HK-2 (cell line): ENCODE results near the gene UGT1A7.
A peak's percentile ranks its signal among the peaks of the same experiment; 100 is the strongest.
"Not testable (repeated sequence)": the region's sequence is repeated elsewhere in the genome, so short reads cannot be mapped to it uniquely, and the experiment has no call there.

Experiments used
- DNase-seq: peaks from one replicate; pipeline ENCODE4 v3.0.0-alpha.2; 2018; ENCODE audit not compliant: unreplicated experiment

The UGT1A7 gene

DNA sequence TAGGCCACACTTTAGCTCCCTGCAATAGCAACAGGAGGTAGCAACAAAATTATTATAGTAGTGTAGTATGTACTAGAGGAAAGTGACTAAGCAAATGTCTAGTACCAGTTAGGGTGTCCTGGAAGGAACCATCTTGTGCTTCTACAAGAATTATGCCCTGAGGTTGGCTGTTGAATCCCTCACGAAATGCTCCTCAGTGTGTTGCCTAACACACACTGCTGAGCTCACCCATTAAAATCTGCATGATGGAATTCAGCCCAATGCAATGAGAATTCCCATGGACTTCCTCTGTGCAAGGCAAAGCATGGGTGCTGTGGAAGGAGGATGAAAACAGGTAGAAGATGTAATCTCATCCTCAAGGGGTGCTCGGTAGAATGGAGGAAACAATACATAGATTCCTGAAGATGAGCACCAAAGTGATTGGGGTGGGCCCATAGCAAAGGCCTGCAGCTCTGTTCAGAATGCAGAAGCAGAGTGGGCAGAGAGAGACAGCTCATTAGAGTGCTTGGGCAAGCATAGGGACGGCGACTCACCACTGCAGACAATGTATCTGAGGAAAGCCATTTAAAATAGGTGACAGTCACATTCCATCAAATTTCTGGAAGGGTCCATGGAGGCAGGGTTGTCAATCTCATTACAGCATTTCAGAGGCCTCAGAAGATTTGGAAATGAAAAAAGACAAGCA is 1.2 kb upstream of the UGT1A7 start:
- no peak for DNase-seq

DNA sequence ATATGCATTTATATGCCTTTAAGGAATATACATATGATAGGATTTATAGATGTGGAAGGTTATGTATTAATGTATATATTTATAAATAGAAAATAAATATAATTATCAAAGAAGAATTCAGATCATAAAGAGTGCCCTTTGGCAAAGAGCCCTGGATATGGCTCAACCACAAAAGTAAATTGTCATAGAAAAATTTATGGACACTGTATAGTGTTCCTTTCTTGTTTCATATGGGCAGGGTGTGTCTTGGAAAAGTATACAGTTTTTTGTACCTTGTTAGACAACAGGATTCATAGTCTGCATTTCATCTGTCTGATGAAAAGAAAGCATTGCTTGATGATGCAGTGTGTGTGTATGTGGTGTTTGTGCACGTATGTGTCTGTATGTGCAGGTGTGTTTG is 2.9 kb downstream of the UGT1A7 start:
- no peak for DNase-seq

DNA sequence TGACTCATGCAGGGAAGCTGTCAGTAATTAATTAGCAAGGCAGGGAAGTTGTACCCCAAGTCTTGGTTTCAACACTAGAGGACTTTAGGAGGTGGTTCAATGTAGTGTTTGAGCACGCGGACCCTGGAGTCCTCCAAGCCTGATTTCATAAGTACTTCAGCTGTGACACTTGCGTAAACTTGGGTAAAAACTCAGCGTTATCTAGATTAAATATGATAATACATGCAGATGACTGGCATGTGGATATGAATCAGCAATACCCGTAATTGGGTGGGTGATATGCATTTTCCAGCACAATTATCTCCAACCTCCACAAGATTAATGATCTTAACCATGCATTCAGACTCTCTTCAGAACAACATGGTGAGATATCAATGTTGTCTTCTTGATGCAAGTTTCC is 5.2 kb downstream of the UGT1A7 start:
- no peak for DNase-seq

DNA sequence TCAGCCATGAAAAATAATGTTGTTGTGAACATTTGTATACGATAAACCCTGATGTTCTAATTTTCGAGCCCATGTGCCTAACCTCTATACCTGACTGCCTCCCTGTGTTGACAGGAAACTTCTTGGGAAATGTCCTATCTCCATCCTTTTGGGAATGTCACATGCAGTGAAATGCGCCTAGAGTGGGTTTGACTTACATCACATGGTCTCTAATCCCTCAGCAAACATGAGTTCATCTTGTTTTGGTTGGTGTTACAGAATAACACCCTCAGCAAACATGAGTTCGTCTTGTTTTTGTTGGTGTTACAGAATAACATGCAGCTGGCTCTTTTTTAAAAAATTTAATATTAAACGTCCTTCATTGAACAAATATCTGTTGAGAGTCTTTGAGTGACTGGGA is 6.6 kb downstream of the UGT1A7 start:
- no peak for DNase-seq

DNA sequence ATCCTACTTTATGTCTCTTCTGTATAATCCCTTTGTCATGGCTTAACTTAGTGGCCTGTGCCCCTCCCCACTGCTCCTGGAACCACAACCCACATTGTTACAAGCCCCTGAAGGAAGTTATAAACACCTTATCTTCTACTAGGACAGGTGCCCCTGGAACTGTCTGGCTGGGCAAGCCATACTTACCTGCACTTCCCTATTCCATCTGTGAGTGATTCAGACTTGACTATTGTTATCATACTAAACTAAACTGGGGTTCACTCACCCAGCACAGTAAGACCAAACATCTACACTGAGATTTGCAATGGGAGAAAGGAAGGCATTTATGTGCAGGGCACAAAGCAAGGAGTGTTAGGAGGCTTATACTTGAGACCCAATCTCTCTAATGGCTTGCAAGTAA is 7.3 kb downstream of the UGT1A7 start:
- no peak for DNase-seq

DNA sequence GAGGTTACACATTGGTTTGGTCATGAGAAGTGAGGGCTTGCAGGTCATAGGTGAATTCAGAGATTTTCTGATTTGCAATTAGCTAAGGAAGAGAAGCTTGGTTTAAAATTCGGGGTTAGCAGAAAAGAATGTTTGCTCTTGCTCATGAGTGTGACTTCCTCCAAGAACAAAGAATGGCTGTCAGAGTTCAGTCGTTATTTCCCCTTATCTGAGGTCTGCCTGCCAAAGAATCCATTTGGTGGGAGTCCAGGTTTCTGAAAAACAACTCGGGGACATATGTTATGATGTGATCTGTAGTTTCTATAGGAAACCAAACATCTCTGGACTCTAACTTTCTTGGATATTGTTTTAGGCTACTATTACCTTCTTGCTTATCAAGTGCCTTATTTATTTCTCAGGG is 7.8 kb downstream of the UGT1A7 start:
- no peak for DNase-seq

DNA sequence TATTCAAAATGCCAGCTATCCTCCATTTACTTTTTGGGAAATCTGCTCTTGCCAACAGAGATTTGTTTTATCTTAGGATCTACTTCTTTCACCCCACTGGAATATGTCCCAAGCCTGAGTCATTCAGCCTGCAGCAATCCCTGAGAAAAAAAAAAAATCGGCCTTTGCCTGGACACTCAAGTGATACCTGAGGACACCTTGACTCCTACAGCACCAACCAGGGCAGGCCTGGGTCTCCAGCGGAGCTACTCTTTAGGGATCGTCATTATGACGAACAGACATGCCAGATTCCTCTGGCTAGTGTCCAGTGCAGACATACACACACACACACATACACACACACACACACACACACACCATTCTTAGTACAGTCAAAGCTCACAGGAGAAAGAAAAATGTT is 8.7 kb downstream of the UGT1A7 start:
- no peak for DNase-seq

GRCh38 chr2:233691443-233692433 is 10.0 kb downstream of the UGT1A7 start:
- no peak for DNase-seq

DNA sequence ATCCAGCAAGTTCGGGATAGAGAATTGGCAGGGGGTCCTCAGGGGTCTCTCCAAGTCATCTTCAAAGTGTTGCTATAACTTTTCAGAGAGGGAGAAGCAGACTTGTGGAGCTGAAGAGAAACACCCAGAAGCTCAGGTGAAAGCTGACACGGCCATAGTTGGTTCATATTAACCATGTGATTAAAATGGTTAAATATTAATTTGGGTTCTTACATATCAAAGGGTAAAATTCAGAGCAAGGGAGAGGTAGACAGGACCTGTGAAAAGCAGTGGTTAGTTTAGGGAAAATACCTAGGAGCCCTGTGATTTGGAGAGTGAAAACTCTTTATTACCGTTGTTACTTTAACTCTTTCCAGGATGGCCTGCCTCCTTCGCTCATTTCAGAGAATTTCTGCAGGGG is 10.9 kb downstream of the UGT1A7 start, which contains the start of gene UGT1A6:
Gene UGT1A6 (plus strand): TSS at position 243 of the 400 bp plus-strand sequence. CDS start 115 bp downstream, at position 358.
- DNase-seq = no peak

DNA sequence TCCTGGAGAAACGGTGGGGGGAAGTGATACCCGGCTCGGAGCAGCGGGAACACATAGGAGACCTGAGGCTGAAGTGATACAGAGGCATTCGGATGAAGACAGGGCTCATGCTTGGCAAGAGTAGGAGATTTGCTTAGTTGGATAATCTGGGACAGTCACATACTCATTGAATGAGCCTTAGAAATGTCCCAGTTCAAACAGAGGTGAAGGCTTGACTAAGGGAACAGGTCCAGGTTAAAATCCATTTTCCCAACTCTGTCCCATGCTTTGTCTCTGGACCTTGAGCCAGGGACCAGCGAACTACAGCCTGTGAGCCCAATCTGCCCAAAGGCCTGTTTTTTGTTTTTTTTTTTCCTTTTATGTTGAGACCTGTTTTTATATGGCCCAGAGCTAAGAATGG is 12.3 kb downstream of the UGT1A7 start:
- no peak for DNase-seq

DNA sequence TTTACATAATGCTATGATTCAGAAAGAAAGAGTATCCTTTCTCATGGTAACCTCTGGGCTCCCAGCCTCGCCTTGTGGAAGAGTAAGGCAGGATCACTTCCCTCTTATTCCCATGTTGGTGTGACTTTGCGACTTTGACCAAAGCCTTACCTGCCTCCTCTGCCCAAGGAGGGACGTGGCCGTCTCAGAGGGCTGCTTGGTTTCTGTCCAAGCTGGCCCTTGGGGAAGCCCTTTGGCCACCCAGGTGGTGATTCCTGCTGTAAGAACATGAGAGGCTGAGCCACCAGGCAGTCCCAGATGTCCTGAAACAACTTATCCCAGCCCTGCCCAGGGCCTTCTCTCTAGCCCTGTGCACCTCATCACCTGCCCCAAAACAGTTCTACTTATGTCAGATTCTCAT is 17.0 kb downstream of the UGT1A7 start:
- DNase-seq = no peak

GRCh38 chr2:233699424-233700027 is 17.8 kb downstream of the UGT1A7 start:
- DNase-seq = no peak

DNA sequence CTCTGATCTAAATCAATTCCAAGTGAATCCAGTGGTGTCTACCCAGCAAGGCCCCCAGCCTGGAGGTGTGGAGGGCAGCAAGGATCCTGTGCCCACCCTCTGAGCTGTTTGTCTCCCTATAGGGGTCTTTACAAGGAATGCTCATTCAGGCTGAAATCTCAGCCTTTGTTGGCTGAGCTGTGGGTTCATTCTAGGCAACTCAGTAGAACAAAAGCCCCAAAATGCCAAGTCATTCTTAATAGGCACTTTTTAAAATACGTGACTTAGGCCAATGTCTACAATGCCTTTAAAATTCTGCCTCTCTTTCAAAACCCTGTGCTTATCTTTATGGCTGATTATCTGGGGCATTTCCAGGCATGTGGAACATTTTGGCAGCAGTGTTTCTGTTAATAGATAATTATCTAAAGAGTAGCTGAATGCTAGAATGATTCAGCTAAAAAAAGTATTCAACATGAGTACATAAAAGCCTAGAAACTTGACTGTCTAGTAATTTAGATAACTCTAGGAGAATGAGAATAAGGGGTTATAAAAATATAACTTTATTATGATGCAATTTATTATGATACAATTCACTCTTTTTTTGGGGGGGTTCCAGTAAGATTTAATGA is 18.4 kb downstream of the UGT1A7 start:
- peak; percentile 28 for DNase-seq

GRCh38 chr2:233700842-233701241 is 19.1 kb downstream of the UGT1A7 start:
- DNase-seq = not testable (repeated sequence)

DNA sequence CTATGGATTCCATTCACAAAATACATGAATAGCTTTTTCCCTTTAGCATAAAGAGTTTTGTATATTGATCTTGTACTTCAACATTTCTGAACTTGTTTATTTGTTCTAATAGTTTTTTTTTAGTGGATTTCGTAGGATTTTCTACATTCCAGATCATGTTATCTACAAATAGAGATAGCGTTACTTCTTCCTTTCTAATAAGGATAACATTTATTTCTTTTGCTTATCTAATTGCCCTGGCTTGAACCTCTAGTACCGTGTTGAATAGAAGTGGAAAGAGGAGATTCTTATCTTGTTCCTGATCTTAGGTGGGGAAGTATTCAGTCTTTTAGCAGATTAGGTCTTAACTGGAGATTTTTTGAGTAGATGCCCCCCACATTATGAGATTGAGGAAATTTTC is 20.5 kb downstream of the UGT1A7 start:
- no peak for DNase-seq

DNA sequence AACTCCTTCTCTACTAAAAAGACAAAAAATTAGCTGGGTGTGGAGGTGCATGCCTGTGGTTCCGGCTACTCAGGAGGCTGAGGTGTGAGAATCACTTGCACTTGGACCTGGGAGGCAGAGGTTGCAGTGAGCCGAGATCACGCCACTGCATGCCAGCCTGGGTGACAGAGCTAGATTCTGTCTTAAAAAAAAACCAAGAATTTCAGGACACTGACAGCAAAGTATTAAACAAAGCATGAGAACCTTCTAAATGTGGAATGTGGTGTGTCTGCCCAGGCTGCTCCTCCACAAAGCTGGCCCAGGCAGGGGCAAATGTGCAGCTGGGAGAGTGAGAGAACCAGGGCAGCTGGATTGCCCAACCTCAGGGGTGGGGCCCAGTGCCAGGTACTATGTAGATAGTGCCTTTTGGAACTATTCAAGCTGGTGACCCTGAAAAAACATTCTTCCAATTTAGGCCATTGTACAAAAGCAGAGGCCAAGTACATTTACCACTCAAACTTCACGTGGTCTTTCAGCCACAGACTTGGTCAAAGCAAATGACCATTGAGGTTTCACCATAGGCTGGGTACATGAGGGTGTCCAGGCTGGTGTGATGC is 24.3 kb downstream of the UGT1A7 start:
- no peak for DNase-seq

DNA sequence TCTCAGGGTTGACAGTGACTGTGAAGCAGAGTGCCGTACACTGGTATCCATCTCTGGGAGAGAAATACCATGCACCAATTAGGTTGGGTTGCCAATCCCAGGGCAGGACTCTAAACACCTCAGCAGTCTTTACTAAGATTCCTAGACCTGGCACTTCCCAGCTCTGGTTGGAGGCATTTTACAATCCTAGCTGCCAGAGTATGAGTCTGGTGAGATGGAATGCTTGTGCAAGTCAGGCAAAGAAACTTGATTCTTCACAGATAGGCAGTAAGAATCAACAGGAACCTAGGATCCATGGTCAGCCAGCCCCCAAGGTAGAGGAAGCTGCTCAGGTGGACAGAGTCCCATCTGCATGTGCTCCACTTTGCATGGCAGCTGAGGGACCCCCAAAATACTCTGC is 25.0 kb downstream of the UGT1A7 start:
- DNase-seq = no peak

- DNase-seq = no peak
These were observed 26.4 kb downstream of the UGT1A7 start for GRCh38 chr2:233707940-233708644.

- DNase-seq = no peak
These were observed 27.2 kb downstream of the UGT1A7 start for GRCh38 chr2:233708942-233709341.

DNA sequence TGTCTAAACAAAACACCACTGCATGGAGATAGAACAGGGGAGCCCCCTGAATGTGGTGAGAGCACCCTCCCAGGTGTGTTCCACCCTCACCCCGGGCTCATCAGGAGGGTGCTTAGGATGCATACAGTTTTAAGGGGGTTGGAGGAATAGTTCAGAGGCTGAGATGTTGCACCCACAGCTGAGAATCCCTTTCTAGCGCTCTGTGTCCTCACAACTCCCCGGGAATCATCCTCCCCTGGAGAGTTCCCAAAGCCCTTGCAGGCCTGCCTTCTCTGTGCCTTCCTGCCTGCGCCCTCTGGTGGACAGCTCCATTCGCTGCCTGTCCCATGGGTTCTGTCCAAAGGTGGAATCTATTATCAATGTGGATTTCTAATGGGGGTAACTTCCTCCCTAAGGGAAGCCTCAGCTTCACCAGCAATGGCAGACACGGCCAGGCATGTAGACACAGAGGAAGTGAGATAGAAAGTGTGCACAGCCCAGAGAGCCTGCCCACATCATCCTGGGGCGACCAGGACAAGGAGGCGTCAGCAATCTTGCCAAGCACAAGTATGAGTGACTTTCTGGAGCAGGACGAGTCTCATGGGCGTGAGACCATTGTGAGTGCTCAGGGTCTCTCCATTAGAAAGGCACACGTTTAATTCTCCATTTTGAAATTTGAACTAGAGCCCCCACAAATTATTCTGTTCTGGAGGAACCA is 29.8 kb downstream of the UGT1A7 start:
- peak; percentile 87 for DNase-seq
